Endothelial cell of umbilical vein (primary cell): ENCODE measurements around the gene ADAM22. TPM values are rescaled to one million over a fixed set of nuclear protein-coding genes. Genes with fewer than 3 reads are reported as not detected.

ENCODE experiments used
- BruUV-seq: library from RNA; stranded (reverse); fragments of 400-500 nt; replicated peaks from 2 replicates; lab custom pipeline; 2021; lab: Mats Ljungman, UMichigan
- CTCF ChIA-PET: fragments of 300-600, 350-600 bp; sonication (Branson Sonifier 250); formaldehyde crosslinking; loops from one replicate; lab custom pipeline; 2021; ENCODE audit warnings: antibody characterized with exemption, inconsistent platforms; lab: Charles Lee
- POLR2A ChIA-PET: fragments of 300-600, 350-600 bp; sonication (Branson Sonifier 250); formaldehyde crosslinking; loops from one replicate; lab custom pipeline; 2021; ENCODE audit warnings: antibody characterized with exemption, inconsistent platforms; lab: Charles Lee
- DNase-seq: peaks from one replicate; pipeline ENCODE4 v3.0.0-alpha.2; 2011; ENCODE audit warnings: low read depth, low spot score
- FAIRE-seq: peaks from 2 replicates; lab custom pipeline; 2011; peaks lifted over from hg19 to GRCh38; lab: Jason Lieb, UNC
- H2AFZ ChIP-seq: 2 replicates; pipeline ENCODE4 v1.6.0; 2012; ENCODE audit warnings: low read depth, low read length, control low read depth, inconsistent platforms
- H3K27ac ChIP-seq: 2 replicates; pipeline ENCODE4 v1.5.1; 2011; ENCODE audit warnings: low read depth, mild to moderate bottlenecking, control low read depth, low read length, moderate library complexity; ENCODE audit not compliant: insufficient read depth
- H3K27me3 ChIP-seq, 2 experiments: 2 replicates each; pipeline versions ENCODE4 v1.6.0 to v1.6.1; 2011; ENCODE audit warnings: low read length in 2 of 2, mixed read lengths in 1 of 2; ENCODE audit not compliant: control insufficient read depth in 2 of 2, insufficient read depth in 2 of 2
- H3K36me3 ChIP-seq, 2 experiments: 2 replicates in 1 of 2; 3 replicates in 1 of 2; pipeline ENCODE4 v1.5.1; 2011; ENCODE audit warnings: low read length in 2 of 2, mild to moderate bottlenecking in 1 of 2, moderate library complexity in 1 of 2; ENCODE audit not compliant: control insufficient read depth in 2 of 2, insufficient read depth in 2 of 2; ENCODE audit errors: extremely low read depth in 1 of 2
- H3K4me1 ChIP-seq: 3 replicates; pipeline ENCODE4 v1.5.1; 2011; ENCODE audit warnings: mild to moderate bottlenecking, low read length; ENCODE audit not compliant: control insufficient read depth, insufficient read depth; ENCODE audit errors: extremely low read depth
- H3K4me2 ChIP-seq: 2 replicates; pipeline ENCODE4 v1.6.1; 2011; ENCODE audit warnings: low read length, control low read depth, mixed read lengths; ENCODE audit not compliant: insufficient read depth
- H3K4me3 ChIP-seq, 3 experiments: fragments of 200-600 bp in 1 of 3; sonication (generic), shearing (Covaris generic) in 1 of 3; replicated peaks in 1 of 3; 2 replicates each; pipeline ENCODE4 v1.5.1; 2011 to 2016; ENCODE audit warnings: control low read depth in 3 of 3, low read length in 3 of 3, mild to moderate bottlenecking in 2 of 3, inconsistent platforms in 1 of 3, low read depth in 1 of 3, moderate library complexity in 1 of 3; ENCODE audit not compliant: insufficient read depth in 1 of 3
- H3K79me2 ChIP-seq: 2 replicates; pipeline ENCODE4 v1.6.0; 2012; ENCODE audit warnings: low read length, inconsistent platforms; ENCODE audit not compliant: control insufficient read depth, insufficient read depth
- H3K9ac ChIP-seq: replicated peaks from 2 replicates; pipeline ENCODE3; 2011; ENCODE audit warnings: low read length, control low read depth; ENCODE audit not compliant: insufficient read depth; ENCODE audit errors: extremely low read depth
- H3K9me1 ChIP-seq: replicated peaks from 3 replicates; pipeline ENCODE4 v1.6.0; 2011; ENCODE audit warnings: mild to moderate bottlenecking, low read length; ENCODE audit not compliant: control insufficient read depth, insufficient read depth; ENCODE audit errors: extremely low read depth
- H3K9me3 ChIP-seq: replicated peaks from 2 replicates; pipeline ENCODE4 v1.5.1; 2012; ENCODE audit warnings: low read length, inconsistent platforms; ENCODE audit not compliant: control insufficient read depth, insufficient read depth
- H4K20me1 ChIP-seq: replicated peaks from 2 replicates; pipeline ENCODE3; 2011; ENCODE audit warnings: mild to moderate bottlenecking, low read length; ENCODE audit not compliant: control insufficient read depth, insufficient read depth; ENCODE audit errors: extremely low read depth
- CTCF ChIP-seq, 2 donors: IDR thresholded peaks; 1 replicate in 1 of 2; 2 replicates in 1 of 2; pipeline ENCODE4 v1.5.1; 2011; ENCODE audit warnings: low read length in 2 of 2, mild to moderate bottlenecking in 2 of 2, moderate library complexity in 2 of 2, control low read depth in 1 of 2, inconsistent platforms in 1 of 2, low read depth in 1 of 2; ENCODE audit not compliant: insufficient read depth in 1 of 2; ENCODE audit errors: extremely low read depth in 1 of 2
- EZH2 ChIP-seq: IDR thresholded peaks from 2 replicates; pipeline ENCODE4 v1.6.1; 2012; ENCODE audit warnings: borderline replicate concordance, low read depth, mild to moderate bottlenecking, moderate library complexity, low read length, inconsistent platforms; ENCODE audit not compliant: severe bottlenecking
- FOS ChIP-seq: IDR thresholded peaks from 2 replicates; pipeline ENCODE4 v1.6.1; 2011; ENCODE audit warnings: mild to moderate bottlenecking, low read length, moderate library complexity, borderline replicate concordance; ENCODE audit not compliant: insufficient read depth
- GATA2 ChIP-seq: IDR thresholded peaks from 2 replicates; pipeline ENCODE4 v1.7.0; 2011; ENCODE audit warnings: low read depth, mild to moderate bottlenecking, moderate library complexity, mixed read lengths, low read length; ENCODE audit not compliant: insufficient read length, insufficient read depth
- JUN ChIP-seq: IDR thresholded peaks from 2 replicates; pipeline ENCODE4 v1.6.1; 2011; ENCODE audit warnings: borderline replicate concordance, low read depth; ENCODE audit not compliant: insufficient read length, insufficient read depth
- MAX ChIP-seq: IDR thresholded peaks from 2 replicates; pipeline ENCODE4 v1.6.1; 2011; ENCODE audit not compliant: insufficient read depth, insufficient read length
- MYC ChIP-seq: IDR thresholded peaks from one replicate; pipeline ENCODE4 v1.6.1; 2011; ENCODE audit warnings: mild to moderate bottlenecking, low read depth, low read length
- POLR2A ChIP-seq: IDR thresholded peaks from 2 replicates; pipeline ENCODE4 v1.6.1; 2012; ENCODE audit warnings: low read depth, mild to moderate bottlenecking, control low read depth, low read length
- POLR2AphosphoS5 ChIP-seq: IDR thresholded peaks from 2 replicates; pipeline ENCODE4 v1.6.1; 2012; ENCODE audit warnings: low read depth, mild to moderate bottlenecking, control low read depth, low read length, moderate library complexity; ENCODE audit not compliant: insufficient read depth
- dilution Hi-C: fragments of 300-500 bp; cut with MboI; formaldehyde crosslinking; loops from one replicate; pipeline ENCODE4 v1.15.0; 2019; ENCODE audit warnings: low sequenced_read_pairs; ENCODE audit not compliant: extremely low pct_ligation_motif_present
- intact Hi-C: fragments of 100-400 bp; cut with micrococcal nuclease; formaldehyde crosslinking; loops from one replicate; pipeline ENCODE4 v1.10.0; 2022
- polyA plus RNA-seq, 4 experiments: library from polyadenylated mRNA; depleted of rRNA in 3 of 4; stranded (reverse) in 3 of 4; unstranded in 1 of 4; fragments of >200 nt; gene quantifications; 2 replicates each; pipeline versions ENCODE4 v1.2.1 to v1.2.3, GENCODE V29; 2011 to 2012; ENCODE audit warnings: missing spikeins in 1 of 4
- total RNA-seq: library from RNA; stranded (reverse); gene quantifications from 2 replicates; pipeline ENCODE4 v1.2.3, GENCODE V29; 2021

Gene ADAM22
- total and polyA plus RNA-seq, 2 donors (not counting 3 experiments of a cell fraction or from before 2014, with no cell fraction given): 0.33 to 0.53 TPM

GRCh38 chr7:88183051-88183450 lies 249.0 kb downstream of the ADAM22 start:
- no peaks in the 10 kb centered on the region for H3K27me3 ChIP-seq
- FAIRE-seq: no peak
- no peaks in the 10 kb centered on the region for H3K9me3 ChIP-seq
- TF ChIP-seq JUN: no peak
- TF ChIP-seq MYC: no peak
- TF ChIP-seq EZH2: no peak
- no peak for TF ChIP-seq FOS
- no peak for TF ChIP-seq CTCF (IDR thresholded peaks at IDR 0.05; ENCODE audit: extremely low read depth in 1 of 2, insufficient read depth in 1 of 2, low read depth in 1 of 2, low read length in 2 of 2)
- no peak for TF ChIP-seq MAX
- no peak for TF ChIP-seq POLR2A
- TF ChIP-seq GATA2: no peak
- TF ChIP-seq POLR2AphosphoS5: no peak
- H3K27ac ChIP-seq: no peak overlapping the region
- no peak overlapping the region for H3K9ac ChIP-seq
- H3K9me1 ChIP-seq: no peaks in the 10 kb centered on the region
- BruUV-seq: no TSS peak
- H3K4me1 ChIP-seq: no peaks in the 10 kb centered on the region
- no peaks in the 10 kb centered on the region for H3K36me3 ChIP-seq
- no peak overlapping the region for H2AFZ ChIP-seq
- DNase-seq: no peak
- ChIA-PET POLR2A (no interaction called here), CTCF (no interaction called here)
- intact Hi-C loops (no loop called here), dilution Hi-C loops (no loop called here)
- H3K4me3 ChIP-seq: no peak overlapping the region
- no peak overlapping the region for H3K4me2 ChIP-seq
- no peaks in the 10 kb centered on the region for H3K79me2 ChIP-seq
- no peaks in the 10 kb centered on the region for H4K20me1 ChIP-seq
